GM19328 (cell line): ENCODE data around the gene HNRNPA1.

Experiments used
- ATAC-seq: cut with Tn5 transposase; IDR thresholded peaks from one replicate; pipeline ENCODE4 v1.9.1; 2021; ENCODE audit warnings: mild to moderate bottlenecking, moderate library complexity; ENCODE audit not compliant: unreplicated experiment

Gene HNRNPA1

GRCh38 chr12:54333420-54334034, 53.0 kb downstream of the HNRNPA1 start:
- no peak for ATAC-seq
